CD4-positive, CD25-positive, alpha-beta regulatory T cell (primary cell): ENCODE data around the gene ATP6V0D1. TPM values are rescaled to one million over a fixed set of nuclear protein-coding genes. Genes with fewer than 3 reads are reported as not detected.

Experiments
- ATAC-seq, 2 donors: fragments of 150-1000 bp; cut with Tn5 transposase; one replicate each; pipeline ENCODE4 v1.10.0; 2021; ENCODE audit warnings: low read depth in 2 of 2, moderate number of reproducible peaks in 2 of 2, moderate library complexity in 1 of 2
- DNase-seq, 3 donors: peaks; one replicate each; pipeline versions ENCODE4 v3.0.0 to v3.0.0-alpha.2; 2012 to 2022; ENCODE audit warnings: mixed read lengths in 1 of 3
- H3K27ac ChIP-seq: one replicate; pipeline ENCODE4 v1.7.0; 2013; ENCODE audit warnings: mild to moderate bottlenecking, low read length; ENCODE audit not compliant: insufficient read depth, poor library complexity, severe bottlenecking
- H3K27me3 ChIP-seq: one replicate; pipeline ENCODE4 v1.7.0; 2013; ENCODE audit warnings: low read length; ENCODE audit not compliant: control insufficient read depth, insufficient read depth
- H3K36me3 ChIP-seq: one replicate; pipeline ENCODE4 v1.7.0; 2013; ENCODE audit warnings: mild to moderate bottlenecking, low read length, moderate library complexity; ENCODE audit not compliant: control insufficient read depth, insufficient read depth
- H3K4me1 ChIP-seq: 2 replicates; pipeline ENCODE4 v1.7.0; 2013; ENCODE audit warnings: mild to moderate bottlenecking, low read length; ENCODE audit not compliant: insufficient read depth, control insufficient read depth, poor library complexity, severe bottlenecking
- H3K4me3 ChIP-seq: one replicate; pipeline ENCODE4 v1.7.0; 2013; ENCODE audit warnings: low read depth, mild to moderate bottlenecking, low read length, moderate library complexity
- H3K9me3 ChIP-seq, 2 experiments: 1 replicate in 1 of 2; 2 replicates in 1 of 2; pipeline ENCODE4 v1.7.0; 2013; ENCODE audit warnings: low read length in 2 of 2, mild to moderate bottlenecking in 1 of 2, moderate library complexity in 1 of 2; ENCODE audit not compliant: control insufficient read depth in 2 of 2
- H3K27ac Mint-ChIP-seq, 3 donors: one replicate each; pipeline ENCODE4 v1.8.0; 2020 to 2022; ENCODE audit warnings: mild to moderate bottlenecking in 3 of 3, mixed read lengths in 3 of 3, moderate library complexity in 2 of 3
- H3K27me3 Mint-ChIP-seq: one replicate; pipeline ENCODE4 v1.8.0; 2022; ENCODE audit warnings: mild to moderate bottlenecking, mixed read lengths
- H3K36me3 Mint-ChIP-seq: one replicate; pipeline ENCODE4 v1.8.0; 2020; ENCODE audit warnings: mixed read lengths
- H3K4me1 Mint-ChIP-seq, 4 donors: one replicate each; pipeline ENCODE4 v1.8.0; 2020 to 2022; ENCODE audit warnings: mixed read lengths in 4 of 4, mild to moderate bottlenecking in 1 of 4
- H3K4me3 Mint-ChIP-seq, 4 donors: one replicate each; pipeline ENCODE4 v1.8.0; 2020 to 2022; ENCODE audit warnings: mild to moderate bottlenecking in 4 of 4, mixed read lengths in 4 of 4, moderate library complexity in 3 of 4
- H3K9me3 Mint-ChIP-seq, 7 donors: one replicate each; pipeline ENCODE4 v1.8.0; 2020 to 2022; ENCODE audit warnings: mixed read lengths in 7 of 7, mild to moderate bottlenecking in 3 of 7, moderate library complexity in 2 of 7
- polyA plus RNA-seq, 4 donors: library from polyadenylated mRNA; unstranded; fragments of 300-500 nt; fragmentation: Illumina TruSeq; gene quantifications; one replicate each; pipeline ENCODE4 v1.2.3, GENCODE V29; 2021
- total RNA-seq: library from RNA; stranded (reverse); gene quantifications from one replicate; pipeline ENCODE4 v1.2.3, GENCODE V29; 2022

The ATP6V0D1 gene
- total and polyA plus RNA-seq, 5 donors from 2014 or later = 92.5 to 141 (median 127) TPM

DNA sequence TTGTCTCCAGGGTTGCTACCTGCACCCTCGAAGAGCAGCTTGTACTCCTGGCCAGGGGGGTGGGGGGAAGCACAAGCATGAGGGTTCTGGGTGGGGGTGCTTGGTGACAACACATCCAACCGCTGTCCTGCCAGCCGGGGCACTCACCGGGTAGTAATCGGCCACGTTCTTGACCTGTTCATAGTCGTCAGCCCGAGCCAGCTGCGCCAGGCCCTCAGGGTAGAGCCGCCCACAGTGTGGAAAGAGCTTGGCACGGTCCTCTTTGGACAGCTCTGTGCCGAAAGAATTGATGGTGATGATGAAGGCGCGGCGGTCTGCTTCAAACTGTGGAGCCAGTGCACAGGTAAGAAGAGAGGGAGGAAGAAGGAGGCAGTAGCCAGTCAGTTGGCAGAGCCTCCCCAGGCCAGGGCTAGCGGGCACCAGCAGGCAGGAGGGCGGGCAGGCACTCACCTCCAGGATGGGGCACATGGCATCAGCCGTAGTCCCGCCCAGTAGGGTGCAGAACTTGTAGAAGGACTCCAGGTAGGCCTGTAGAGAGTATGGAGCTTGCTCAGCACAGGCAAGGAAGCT lies 42.0 kb downstream of the ATP6V0D1 start:
- no peak overlapping the region for H3K4me3 Mint-ChIP-seq
- no peaks in the 10 kb centered on the region for H3K9me3 ChIP-seq
- ATAC-seq (no peak), DNase-seq (no peak)
- H3K27ac Mint-ChIP-seq = no peak overlapping the region
- no peak overlapping the region for H3K4me3 ChIP-seq
- peaks cover 25% of the 10 kb centered on the region for H3K36me3 ChIP-seq
- H3K27ac ChIP-seq = no peak overlapping the region
- H3K4me1 ChIP-seq = no peaks in the 10 kb centered on the region
- H3K4me1 Mint-ChIP-seq = peaks cover 0 to 4% (median 0%) of the 10 kb centered on the region in 4 donors
- H3K9me3 Mint-ChIP-seq = peaks cover 0 to 1% (median 0%) of the 10 kb centered on the region in 7 donors
- peaks cover 13% of the 10 kb centered on the region for H3K36me3 Mint-ChIP-seq
- peaks cover 5% of the 10 kb centered on the region for H3K27me3 Mint-ChIP-seq
- no peaks in the 10 kb centered on the region for H3K27me3 ChIP-seq

DNA sequence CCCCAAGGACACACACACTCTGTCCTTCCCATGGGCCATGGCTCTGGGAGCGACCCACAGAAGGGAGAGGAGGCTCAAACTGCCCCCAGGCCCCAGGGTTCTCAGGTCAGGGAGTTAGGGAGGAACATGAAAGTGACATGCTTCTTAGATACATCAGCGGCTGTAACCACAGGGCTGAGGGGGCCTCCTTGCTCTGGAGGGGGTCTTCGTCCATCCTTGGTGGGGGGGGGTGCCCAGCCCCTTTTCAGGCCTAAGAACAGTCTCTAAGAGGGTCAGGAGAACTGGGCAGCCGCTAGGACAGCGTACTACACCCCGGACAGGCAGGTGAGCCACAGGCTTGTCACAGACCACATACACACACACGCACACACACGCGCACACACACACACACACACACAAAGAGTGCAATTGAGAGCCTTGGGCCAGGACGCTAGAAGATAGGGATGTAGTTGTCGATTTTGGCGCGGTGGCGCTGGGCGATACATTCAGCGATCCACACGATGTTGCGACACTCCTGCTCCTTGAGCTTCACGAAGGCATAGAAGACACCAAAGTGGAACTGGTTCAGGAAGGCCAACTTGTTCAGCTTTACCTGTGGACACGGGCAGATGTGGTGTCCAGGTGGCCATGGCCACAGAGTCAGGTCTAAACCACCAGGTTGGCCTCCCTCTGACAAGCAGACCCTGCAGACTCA lies 42.7 kb downstream of the ATP6V0D1 start:
- Histone ChIP-seq H3K36me3 (peaks cover 25% of the 10 kb centered on the region), H3K27ac (no peak overlapping the region), H3K27me3 (no peaks in the 10 kb centered on the region), H3K9me3 (no peaks in the 10 kb centered on the region), H3K4me3 (no peak overlapping the region), H3K4me1 (no peaks in the 10 kb centered on the region)
- Mint-ChIP-seq H3K4me3 (no peak overlapping the region), H3K9me3 (peaks cover 0 to 1% (median 0%) of the 10 kb centered on the region in 7 donors), H3K27me3 (peaks cover 5% of the 10 kb centered on the region), H3K27ac (no peak overlapping the region), H3K4me1 (peaks cover 0 to 4% (median 0%) of the 10 kb centered on the region in 4 donors), H3K36me3 (peaks cover 13% of the 10 kb centered on the region)
- DNase-seq = no peak
- ATAC-seq = no peak

DNA sequence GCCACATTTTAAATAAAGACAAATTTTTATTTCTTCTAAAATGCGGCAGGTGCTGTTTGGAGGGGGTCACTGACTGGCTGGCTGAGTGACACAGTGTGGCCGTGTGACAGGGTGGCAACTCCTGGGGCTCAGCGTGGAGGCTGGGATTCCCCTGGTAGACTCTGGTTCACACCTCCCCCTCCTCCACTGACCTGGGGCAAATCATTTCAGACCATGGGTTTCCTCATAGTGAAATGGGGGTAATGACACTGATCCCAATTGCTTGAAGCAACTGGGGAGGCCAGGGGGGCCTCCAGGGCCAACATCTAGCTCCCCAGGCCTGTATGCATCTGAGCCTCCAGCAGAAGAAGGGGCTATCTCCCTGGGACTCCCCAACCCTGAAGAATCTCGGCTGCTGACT lies 43.4 kb downstream of the ATP6V0D1 start:
- H3K9me3 ChIP-seq = no peaks in the 10 kb centered on the region
- Mint-ChIP-seq H3K27me3 (peaks cover 7% of the 10 kb centered on the region), H3K9me3 (peaks cover 0 to 1% (median 0%) of the 10 kb centered on the region in 7 donors), H3K36me3 (peaks cover 15% of the 10 kb centered on the region), H3K4me1 (peaks cover 0 to 4% (median 0%) of the 10 kb centered on the region in 4 donors), H3K27ac (no peak overlapping the region), H3K4me3 (no peak overlapping the region)
- H3K27me3 ChIP-seq = no peaks in the 10 kb centered on the region
- ATAC-seq (no peak), DNase-seq (no peak)
- no peak overlapping the region for H3K4me3 ChIP-seq
- no peak overlapping the region for H3K27ac ChIP-seq
- H3K4me1 ChIP-seq = no peaks in the 10 kb centered on the region
- peaks cover 19% of the 10 kb centered on the region for H3K36me3 ChIP-seq

DNA sequence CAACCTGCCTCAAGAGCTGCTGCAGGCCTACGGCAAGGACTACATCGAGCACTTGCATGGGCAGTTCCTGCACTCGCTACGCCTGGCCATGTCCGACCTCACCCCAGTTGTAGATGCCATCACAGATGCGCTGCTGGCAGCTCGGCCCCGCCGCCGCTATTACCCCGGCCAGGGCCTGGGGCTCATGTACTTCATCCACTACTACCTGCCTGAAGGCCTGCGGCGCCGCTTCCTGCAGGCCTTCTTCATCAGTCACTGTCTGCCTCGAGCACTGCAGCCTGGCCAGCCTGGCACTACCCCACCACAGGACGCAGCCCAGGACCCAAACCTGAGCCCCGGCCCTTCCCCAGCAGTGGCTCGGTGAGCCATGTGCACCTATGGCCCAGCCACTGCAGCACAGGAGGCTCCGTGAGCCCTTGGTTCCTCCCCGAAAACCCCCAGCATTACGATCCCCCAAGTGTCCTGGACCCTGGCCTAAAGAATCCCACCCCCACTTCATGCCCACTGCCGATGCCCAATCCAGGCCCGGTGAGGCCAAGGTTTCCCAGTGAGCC lies 44.2 kb downstream of the ATP6V0D1 start:
- peaks cover 16% of the 10 kb centered on the region for H3K36me3 ChIP-seq
- H3K4me3 Mint-ChIP-seq = peak overlapping the region in 1 of 4 donors; percentile 17
- H3K9me3 ChIP-seq = no peaks in the 10 kb centered on the region
- H3K4me3 ChIP-seq = no peak overlapping the region
- peaks cover 2% of the 10 kb centered on the region for H3K4me1 ChIP-seq
- DNase-seq (no peak), ATAC-seq (no peak)
- H3K36me3 Mint-ChIP-seq = peaks cover 14% of the 10 kb centered on the region
- H3K27me3 Mint-ChIP-seq = peaks cover 12% of the 10 kb centered on the region
- H3K27me3 ChIP-seq = no peaks in the 10 kb centered on the region
- peaks cover 0 to 1% (median 0%) of the 10 kb centered on the region in 7 donors for H3K9me3 Mint-ChIP-seq
- H3K4me1 Mint-ChIP-seq = peaks cover 0 to 4% (median under 1%) of the 10 kb centered on the region in 4 donors
- H3K27ac ChIP-seq = no peak overlapping the region
- no peak overlapping the region for H3K27ac Mint-ChIP-seq

DNA sequence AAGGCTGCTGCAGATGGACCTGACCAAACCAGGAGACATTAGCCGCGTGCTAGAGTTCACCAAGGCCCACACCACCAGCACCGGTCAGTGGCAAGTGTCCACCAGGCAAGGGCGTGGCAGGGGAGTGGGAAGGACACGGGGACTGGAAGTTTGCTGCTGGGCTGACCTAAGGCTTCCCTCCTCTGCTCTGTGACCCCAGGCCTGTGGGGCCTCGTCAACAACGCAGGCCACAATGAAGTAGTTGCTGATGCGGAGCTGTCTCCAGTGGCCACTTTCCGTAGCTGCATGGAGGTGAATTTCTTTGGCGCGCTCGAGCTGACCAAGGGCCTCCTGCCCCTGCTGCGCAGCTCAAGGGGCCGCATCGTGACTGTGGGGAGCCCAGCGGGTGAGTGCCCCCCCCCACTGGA lies 45.2 kb downstream of the ATP6V0D1 start:
- H3K4me1 Mint-ChIP-seq = peaks cover 0 to 7% (median 0%) of the 10 kb centered on the region in 4 donors
- H3K27ac ChIP-seq = no peak overlapping the region
- peaks cover 2% of the 10 kb centered on the region for H3K27me3 ChIP-seq
- H3K36me3 Mint-ChIP-seq = peaks cover 12% of the 10 kb centered on the region
- H3K4me3 ChIP-seq = no peak overlapping the region
- peak overlapping the region in 1 of 4 donors; percentile 35 for H3K4me3 Mint-ChIP-seq
- H3K4me1 ChIP-seq = peaks cover 6% of the 10 kb centered on the region
- H3K27me3 Mint-ChIP-seq = peaks cover 12% of the 10 kb centered on the region
- ATAC-seq = no peak
- no peak overlapping the region for H3K27ac Mint-ChIP-seq
- peaks cover 0 to 1% (median 0%) of the 10 kb centered on the region in 7 donors for H3K9me3 Mint-ChIP-seq
- no peak for DNase-seq
- peaks cover 10% of the 10 kb centered on the region for H3K36me3 ChIP-seq
- no peaks in the 10 kb centered on the region for H3K9me3 ChIP-seq

DNA sequence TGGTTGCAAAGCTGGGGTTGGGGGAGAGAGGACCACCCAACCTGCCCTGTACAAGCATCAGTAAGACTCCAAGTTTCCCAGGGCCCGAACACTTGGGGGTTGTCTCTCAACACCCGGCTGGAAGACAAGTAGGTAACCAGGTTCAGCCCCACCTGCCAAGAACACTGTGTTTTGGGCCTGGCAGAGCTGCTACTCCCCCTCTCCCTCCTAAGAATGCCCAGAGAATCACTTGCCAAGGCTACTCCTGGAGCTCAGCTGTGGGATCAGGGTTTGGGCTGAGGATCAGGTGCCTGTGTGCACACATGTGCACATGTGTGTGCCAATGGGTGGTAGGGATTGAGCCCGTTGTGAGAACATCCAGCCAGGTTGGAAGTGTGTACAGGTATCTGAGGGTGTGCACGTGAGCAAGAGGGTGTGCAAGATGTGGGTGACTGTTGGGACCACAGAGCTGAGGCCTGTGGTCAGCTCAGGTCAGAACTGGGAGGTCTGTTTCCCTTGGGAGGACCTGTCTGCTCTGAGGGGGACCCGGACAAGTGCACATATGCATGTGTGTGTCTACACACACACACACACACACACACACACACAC lies 47.7 kb downstream of the ATP6V0D1 start:
- Histone ChIP-seq H3K27ac (no peak overlapping the region), H3K36me3 (peaks cover under 1% of the 10 kb centered on the region), H3K4me3 (no peak overlapping the region), H3K4me1 (peaks cover 14% of the 10 kb centered on the region), H3K27me3 (peaks cover 11% of the 10 kb centered on the region), H3K9me3 (no peaks in the 10 kb centered on the region)
- ATAC-seq = no peak
- Mint-ChIP-seq H3K36me3 (peaks cover 8% of the 10 kb centered on the region), H3K27me3 (peaks cover 35% of the 10 kb centered on the region), H3K4me3 (peak overlapping the region in 1 of 4 donors; percentile 57), H3K27ac (no peak overlapping the region), H3K9me3 (peaks cover 0 to 1% (median 0%) of the 10 kb centered on the region in 7 donors), H3K4me1 (peaks cover 0 to 15% (median 2%) of the 10 kb centered on the region in 4 donors)
- no peak for DNase-seq

DNA sequence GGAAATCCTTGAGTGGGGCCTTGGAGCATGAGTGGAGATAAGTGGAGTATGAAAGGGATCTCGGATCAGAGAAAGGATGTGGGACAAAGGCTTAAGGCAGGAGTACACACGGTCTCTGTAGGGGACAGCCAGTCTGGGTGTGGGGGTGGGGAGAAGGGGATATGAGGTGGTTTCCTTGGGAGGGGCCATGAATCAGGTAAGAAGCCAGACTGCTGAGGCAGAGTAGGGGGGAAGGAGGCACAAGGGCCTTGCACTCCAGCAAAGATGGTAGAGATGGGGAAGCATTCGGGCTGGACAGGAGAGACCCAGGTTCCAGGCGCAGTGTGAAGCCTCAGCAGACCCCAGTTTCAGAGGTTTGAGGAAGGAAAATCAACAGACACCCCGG lies 48.5 kb downstream of the ATP6V0D1 start:
- ATAC-seq (no peak), DNase-seq (no peak)
- no peak overlapping the region for H3K27ac Mint-ChIP-seq
- Histone ChIP-seq H3K4me1 (peaks cover 14% of the 10 kb centered on the region), H3K27me3 (peaks cover 11% of the 10 kb centered on the region), H3K27ac (no peak overlapping the region), H3K9me3 (no peaks in the 10 kb centered on the region), H3K4me3 (no peak overlapping the region), H3K36me3 (no peaks in the 10 kb centered on the region)
- H3K36me3 Mint-ChIP-seq = peaks cover 8% of the 10 kb centered on the region
- H3K9me3 Mint-ChIP-seq = peaks cover 0 to 1% (median 0%) of the 10 kb centered on the region in 7 donors
- peaks cover 41% of the 10 kb centered on the region for H3K27me3 Mint-ChIP-seq
- H3K4me3 Mint-ChIP-seq = peak overlapping the region in 3 of 4 donors; percentile 41 to 77 (median 62)
- peaks cover 0 to 15% (median 2%) of the 10 kb centered on the region in 4 donors for H3K4me1 Mint-ChIP-seq
